Stomach (tissue), 4 donors: ENCODE measurements around the gene GRHL3.

Experiments used
- CTCF ChIP-seq, 7 experiments: fragments of 450-650 bp in 4 of 7; fragments of 200-600 bp in 3 of 7; sonication (generic) in 3 of 7; IDR thresholded peaks; one replicate each; pipeline ENCODE4 v1.5.1; 2016 to 2019; ENCODE audit warnings: antibody characterized with exemption in 7 of 7, control low read depth in 2 of 7, mild to moderate bottlenecking in 1 of 7
- EP300 ChIP-seq: sonication (generic); formaldehyde crosslinking; IDR thresholded peaks from one replicate; pipeline ENCODE4 v1.6.1; 2017; ENCODE audit warnings: antibody characterized with exemption
- POLR2A ChIP-seq, 4 donors: fragments of 450-650 bp; IDR thresholded peaks; one replicate each; pipeline ENCODE4 v1.6.1; 2016; ENCODE audit warnings: antibody characterized with exemption in 4 of 4, control low read depth in 2 of 4, mild to moderate bottlenecking in 1 of 4, moderate library complexity in 1 of 4
- POLR2AphosphoS5 ChIP-seq, 3 donors: sonication (generic); formaldehyde crosslinking; IDR thresholded peaks; one replicate each; pipeline ENCODE4 v1.6.1; 2016; ENCODE audit warnings: antibody characterized with exemption in 3 of 3

GRCh38 chr1:24374891-24375786, 56.0 kb downstream of the GRHL3 start:
- TF ChIP-seq POLR2AphosphoS5 (IDR thresholded peaks at IDR 0.05) (no peak), POLR2A (IDR thresholded peaks at IDR 0.05) (no peak), CTCF (IDR thresholded peaks at IDR 0.05) (no peak), EP300 (no peak)
